ENCODE data around the gene SLC38A9.

DNA sequence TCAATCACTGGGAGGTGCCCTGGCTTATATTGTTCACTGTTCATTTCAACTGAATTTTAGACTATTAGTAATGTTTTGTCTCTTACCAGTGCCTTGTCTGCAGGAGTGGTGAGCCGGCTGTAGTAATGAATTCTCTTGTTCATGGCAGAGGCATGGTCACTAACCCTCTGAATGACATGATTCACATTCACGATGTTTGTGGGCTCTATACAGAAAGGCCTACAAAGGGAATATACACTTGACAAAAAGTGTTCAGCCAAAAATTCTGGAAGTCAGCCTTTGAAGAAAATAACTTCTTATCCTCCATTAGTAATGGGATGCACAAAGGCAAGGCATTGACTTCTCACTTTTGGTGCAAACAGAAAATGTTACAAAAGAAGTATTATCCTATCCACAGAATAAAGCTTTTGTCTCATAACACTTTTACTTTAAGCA is 39.6 kb downstream of the SLC38A9 start:
- TF ChIP-seq, protein P1, sequence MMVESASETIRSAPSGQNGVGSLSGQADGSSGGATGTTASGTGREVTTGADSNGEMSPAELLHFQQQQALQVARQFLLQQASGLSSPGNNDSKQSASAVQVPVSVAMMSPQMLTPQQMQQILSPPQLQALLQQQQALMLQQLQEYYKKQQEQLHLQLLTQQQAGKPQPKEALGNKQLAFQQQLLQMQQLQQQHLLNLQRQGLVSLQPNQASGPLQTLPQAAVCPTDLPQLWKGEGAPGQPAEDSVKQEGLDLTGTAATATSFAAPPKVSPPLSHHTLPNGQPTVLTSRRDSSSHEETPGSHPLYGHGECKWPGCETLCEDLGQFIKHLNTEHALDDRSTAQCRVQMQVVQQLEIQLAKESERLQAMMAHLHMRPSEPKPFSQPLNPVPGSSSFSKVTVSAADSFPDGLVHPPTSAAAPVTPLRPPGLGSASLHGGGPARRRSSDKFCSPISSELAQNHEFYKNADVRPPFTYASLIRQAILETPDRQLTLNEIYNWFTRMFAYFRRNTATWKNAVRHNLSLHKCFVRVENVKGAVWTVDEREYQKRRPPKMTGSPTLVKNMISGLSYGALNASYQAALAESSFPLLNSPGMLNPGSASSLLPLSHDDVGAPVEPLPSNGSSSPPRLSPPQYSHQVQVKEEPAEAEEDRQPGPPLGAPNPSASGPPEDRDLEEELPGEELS (CRISPR knock-in tag; IDR thresholded peaks at IDR 0.05) = no peak
- TF ChIP-seq, protein P2, sequence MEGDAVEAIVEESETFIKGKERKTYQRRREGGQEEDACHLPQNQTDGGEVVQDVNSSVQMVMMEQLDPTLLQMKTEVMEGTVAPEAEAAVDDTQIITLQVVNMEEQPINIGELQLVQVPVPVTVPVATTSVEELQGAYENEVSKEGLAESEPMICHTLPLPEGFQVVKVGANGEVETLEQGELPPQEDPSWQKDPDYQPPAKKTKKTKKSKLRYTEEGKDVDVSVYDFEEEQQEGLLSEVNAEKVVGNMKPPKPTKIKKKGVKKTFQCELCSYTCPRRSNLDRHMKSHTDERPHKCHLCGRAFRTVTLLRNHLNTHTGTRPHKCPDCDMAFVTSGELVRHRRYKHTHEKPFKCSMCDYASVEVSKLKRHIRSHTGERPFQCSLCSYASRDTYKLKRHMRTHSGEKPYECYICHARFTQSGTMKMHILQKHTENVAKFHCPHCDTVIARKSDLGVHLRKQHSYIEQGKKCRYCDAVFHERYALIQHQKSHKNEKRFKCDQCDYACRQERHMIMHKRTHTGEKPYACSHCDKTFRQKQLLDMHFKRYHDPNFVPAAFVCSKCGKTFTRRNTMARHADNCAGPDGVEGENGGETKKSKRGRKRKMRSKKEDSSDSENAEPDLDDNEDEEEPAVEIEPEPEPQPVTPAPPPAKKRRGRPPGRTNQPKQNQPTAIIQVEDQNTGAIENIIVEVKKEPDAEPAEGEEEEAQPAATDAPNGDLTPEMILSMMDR (IDR thresholded peaks at IDR 0.05) = no peak
- TF ChIP-seq, protein P3, sequence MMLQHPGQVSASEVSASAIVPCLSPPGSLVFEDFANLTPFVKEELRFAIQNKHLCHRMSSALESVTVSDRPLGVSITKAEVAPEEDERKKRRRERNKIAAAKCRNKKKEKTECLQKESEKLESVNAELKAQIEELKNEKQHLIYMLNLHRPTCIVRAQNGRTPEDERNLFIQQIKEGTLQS (CRISPR knock-in tag; conservative IDR thresholded peaks at IDR 0.05) = no peak
- TF ChIP-seq ESRRA (CRISPR knock-in tag; IDR thresholded peaks at IDR 0.05; ENCODE audit: borderline replicate concordance) (no peak), IRF2 (CRISPR knock-in tag; IDR thresholded peaks at IDR 0.05; ENCODE audit: borderline replicate concordance, low read depth) (no peak), NR1H2 (CRISPR knock-in tag; IDR thresholded peaks at IDR 0.05) (no peak), ETV6 (CRISPR knock-in tag; IDR thresholded peaks at IDR 0.05) (no peak)
- TF ChIP-seq, protein P4, sequence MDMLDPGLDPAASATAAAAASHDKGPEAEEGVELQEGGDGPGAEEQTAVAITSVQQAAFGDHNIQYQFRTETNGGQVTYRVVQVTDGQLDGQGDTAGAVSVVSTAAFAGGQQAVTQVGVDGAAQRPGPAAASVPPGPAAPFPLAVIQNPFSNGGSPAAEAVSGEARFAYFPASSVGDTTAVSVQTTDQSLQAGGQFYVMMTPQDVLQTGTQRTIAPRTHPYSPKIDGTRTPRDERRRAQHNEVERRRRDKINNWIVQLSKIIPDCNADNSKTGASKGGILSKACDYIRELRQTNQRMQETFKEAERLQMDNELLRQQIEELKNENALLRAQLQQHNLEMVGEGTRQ (CRISPR knock-in tag; IDR thresholded peaks at IDR 0.05) = no peak
- TF ChIP-seq, protein P5, sequence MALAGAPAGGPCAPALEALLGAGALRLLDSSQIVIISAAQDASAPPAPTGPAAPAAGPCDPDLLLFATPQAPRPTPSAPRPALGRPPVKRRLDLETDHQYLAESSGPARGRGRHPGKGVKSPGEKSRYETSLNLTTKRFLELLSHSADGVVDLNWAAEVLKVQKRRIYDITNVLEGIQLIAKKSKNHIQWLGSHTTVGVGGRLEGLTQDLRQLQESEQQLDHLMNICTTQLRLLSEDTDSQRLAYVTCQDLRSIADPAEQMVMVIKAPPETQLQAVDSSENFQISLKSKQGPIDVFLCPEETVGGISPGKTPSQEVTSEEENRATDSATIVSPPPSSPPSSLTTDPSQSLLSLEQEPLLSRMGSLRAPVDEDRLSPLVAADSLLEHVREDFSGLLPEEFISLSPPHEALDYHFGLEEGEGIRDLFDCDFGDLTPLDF (CRISPR knock-in tag; IDR thresholded peaks at IDR 0.05) = no peak

All from WTC11 (cell line).